ENCODE measurements around the gene LRRC3C. TPM values are rescaled to one million over a fixed set of nuclear protein-coding genes. Genes with fewer than 3 reads are reported as not detected.

LRRC3C gene
- polyA plus RNA-seq, 2 donors = not detected

DNA sequence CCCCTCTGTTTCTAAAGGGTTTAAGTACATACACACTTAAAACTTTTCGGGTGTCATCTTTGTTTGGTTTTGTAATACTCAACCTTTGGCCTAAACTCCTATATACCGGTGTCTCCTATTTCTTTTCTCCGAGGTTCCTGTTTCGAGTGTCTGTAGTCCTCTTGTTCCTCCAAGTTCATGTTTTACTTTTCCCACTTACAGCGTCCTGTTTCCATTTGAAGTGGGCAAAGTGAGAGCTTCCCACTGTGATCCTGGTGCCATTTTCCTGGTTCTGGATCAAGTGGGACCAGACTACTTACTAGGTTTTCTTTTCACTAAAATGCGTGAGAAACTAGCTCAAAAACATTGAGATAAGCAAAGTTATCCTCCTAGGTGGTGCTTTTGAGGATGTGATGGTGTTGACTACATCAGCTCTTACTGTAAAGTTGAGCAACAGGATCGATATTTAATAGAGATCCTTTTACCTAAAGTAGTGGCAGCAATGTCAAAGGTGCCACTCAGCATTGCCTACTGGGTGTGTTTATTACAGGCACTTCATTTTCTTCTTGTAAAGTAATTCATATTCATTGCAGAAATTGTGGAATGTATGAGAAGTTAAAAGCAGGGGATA is 54.3 kb downstream of the LRRC3C start:
- H3K27me3 ChIP-seq (ENCODE audit: control insufficient read depth in 1 of 2, insufficient read depth in 2 of 2, low read length in 2 of 2) = no peaks in the 10 kb centered on the region
- peak overlapping the region; percentile 87 to 91 for H3K4me3 ChIP-seq (ENCODE audit: low read depth in 1 of 2, low read length in 2 of 2)
- peaks cover 10 to 22% of the 10 kb centered on the region in 2 donors for H3K36me3 ChIP-seq (ENCODE audit: control insufficient read depth in 2 of 2, insufficient read depth in 2 of 2, low read length in 1 of 2)
- 17 to 20% methylated on average over 7 of the region's 7 CpGs for WGBS, 2 donors
- H3K27ac ChIP-seq (ENCODE audit: low read depth in 2 of 2, low read length in 1 of 2) = no peak overlapping the region
- no peaks in the 10 kb centered on the region for H3K4me1 ChIP-seq (ENCODE audit: control insufficient read depth in 2 of 2, insufficient read depth in 2 of 2, low read length in 1 of 2)
- H3K9me3 ChIP-seq (ENCODE audit: control insufficient read depth in 2 of 2, insufficient read depth in 1 of 2, low read depth in 1 of 2, low read length in 1 of 2) = no peaks in the 10 kb centered on the region

- H3K36me3 ChIP-seq (ENCODE audit: control insufficient read depth in 2 of 2, insufficient read depth in 2 of 2, low read length in 1 of 2) = peaks cover 34 to 60% of the 10 kb centered on the region in 2 donors
- no peaks in the 10 kb centered on the region for H3K27me3 ChIP-seq (ENCODE audit: control insufficient read depth in 1 of 2, insufficient read depth in 2 of 2, low read length in 2 of 2)
- no peaks in the 10 kb centered on the region for H3K4me1 ChIP-seq (ENCODE audit: control insufficient read depth in 2 of 2, insufficient read depth in 2 of 2, low read length in 1 of 2)
- H3K9me3 ChIP-seq (ENCODE audit: control insufficient read depth in 2 of 2, insufficient read depth in 1 of 2, low read depth in 1 of 2, low read length in 1 of 2) = no peaks in the 10 kb centered on the region
- H3K4me3 ChIP-seq (ENCODE audit: low read depth in 1 of 2, low read length in 2 of 2) = no peak overlapping the region
- 88% methylated on average over 11 of the region's 11 CpGs for WGBS, 2 donors
- H3K27ac ChIP-seq (ENCODE audit: low read depth in 2 of 2, low read length in 1 of 2) = no peak overlapping the region
Measured at GRCh38 chr17:39988206-39988810, 60.8 kb downstream of the LRRC3C start.

GRCh38 chr17:39994448-39994847 is 66.9 kb downstream of the LRRC3C start:
- H3K27me3 ChIP-seq (ENCODE audit: control insufficient read depth in 1 of 2, insufficient read depth in 2 of 2, low read length in 2 of 2) = no peaks in the 10 kb centered on the region
- no peaks in the 10 kb centered on the region for H3K9me3 ChIP-seq (ENCODE audit: control insufficient read depth in 2 of 2, insufficient read depth in 1 of 2, low read depth in 1 of 2, low read length in 1 of 2)
- peaks cover 23 to 60% of the 10 kb centered on the region in 2 donors for H3K36me3 ChIP-seq (ENCODE audit: control insufficient read depth in 2 of 2, insufficient read depth in 2 of 2, low read length in 1 of 2)
- peak overlapping the region in 1 of 2 donors; percentile 5 for H3K27ac ChIP-seq (ENCODE audit: low read depth in 2 of 2, low read length in 1 of 2)
- H3K4me3 ChIP-seq (ENCODE audit: low read depth in 1 of 2, low read length in 2 of 2) = no peak overlapping the region
- H3K4me1 ChIP-seq (ENCODE audit: control insufficient read depth in 2 of 2, insufficient read depth in 2 of 2, low read length in 1 of 2) = peaks cover 2 to 8% of the 10 kb centered on the region in 2 donors
- WGBS, 2 donors = 92 to 95% methylated on average over 11 of the region's 11 CpGs

Other genes with a start within 250 kb of the LRRC3C start
- 10 to 100 TPM; 28.8 to 40.0 TPM for gene PGAP3, start 239.7 kb upstream of the LRRC3C start, polyA plus RNA-seq
- 10 to 100 TPM; 68.4 to 98.1 TPM for gene ERBB2, start 227.7 kb upstream of the LRRC3C start, polyA plus RNA-seq
- gene MIEN1, start 197.2 kb upstream of the LRRC3C start, polyA plus RNA-seq = 10 to 100 TPM; 57.5 to 98.6 TPM
- gene GRB7, start 189.8 kb upstream of the LRRC3C start, polyA plus RNA-seq = 10 to 100 TPM; 43.7 to 55.0 TPM
- under 1 TPM; 0.52 to 0.84 TPM for gene IKZF3, start 63.4 kb upstream of the LRRC3C start, polyA plus RNA-seq
- gene ZPBP2, start 59.5 kb upstream of the LRRC3C start, polyA plus RNA-seq = not detected
- 1 to 10 TPM; 3.1 to 7.7 TPM for gene GSDMB, start 9.1 kb upstream of the LRRC3C start, polyA plus RNA-seq
- 10 to 100 TPM; 21.8 to 23.0 TPM for gene ORMDL3, start 131 bp upstream of the LRRC3C start, polyA plus RNA-seq
- under 1 TPM; 0.59 to 0.98 TPM for gene GSDMA, start 35.3 kb downstream of the LRRC3C start, polyA plus RNA-seq
- gene PSMD3, start 53.1 kb downstream of the LRRC3C start, polyA plus RNA-seq = 10 to 100 TPM; 48.9 to 79.6 TPM
- under 1 TPM; 0.26 to 0.29 TPM for gene CSF3, start 87.7 kb downstream of the LRRC3C start, polyA plus RNA-seq
- 10 to 100 TPM; 37.7 to 43.7 TPM for gene MED24, start 126.7 kb downstream of the LRRC3C start, polyA plus RNA-seq
- gene THRA, start 135.2 kb downstream of the LRRC3C start, polyA plus RNA-seq = 10 to 100 TPM; 10.5 to 11.0 TPM
- 10 to 100 TPM; 23.6 to 24.6 TPM for gene NR1D1, start 172.9 kb downstream of the LRRC3C start, polyA plus RNA-seq
- gene MSL1, start 194.2 kb downstream of the LRRC3C start, polyA plus RNA-seq = 10 to 100 TPM; 42.1 to 59.5 TPM
- gene CASC3, start 212.8 kb downstream of the LRRC3C start, polyA plus RNA-seq = 10 to 100 TPM; 24.3 to 24.6 TPM
- 100 to 1,000 TPM; 109 to 282 TPM for gene RAPGEFL1, start 249.7 kb downstream of the LRRC3C start, polyA plus RNA-seq

All from esophagus (tissue), 2 donors.